IMR-90 (cell line): ENCODE results near the gene CPLX1. TPM values are rescaled to one million over a fixed set of nuclear protein-coding genes. Genes with fewer than 3 reads are reported as not detected.

ENCODE experiments used
- ATAC-seq: fragments of 200-7000 bp; cut with Tn5 transposase; 2 replicates; pipeline ENCODE4 v1.9.1; 2020; ENCODE audit warnings: low read depth, mild to moderate bottlenecking, moderate library complexity
- BruUV-seq: library from RNA; stranded (reverse); fragments of 400-500 nt; replicated peaks from 2 replicates; lab custom pipeline; 2021; lab: Mats Ljungman, UMichigan
- CTCF ChIA-PET: fragments of 300-600 bp; formaldehyde crosslinking; extraction: SDS; loops from one replicate; lab custom pipeline; 2021; ENCODE audit warnings: antibody characterized with exemption; lab: Yijun Ruan, JAX
- POLR2A ChIA-PET: fragments of 300-600 bp; sonication (Branson Sonifier 250); formaldehyde crosslinking; loops from one replicate; lab custom pipeline; 2022; ENCODE audit warnings: antibody characterized with exemption; ENCODE audit not compliant: unreplicated experiment; lab: Charles Lee
- DNase-seq: peaks from one replicate; pipeline ENCODE4 v3.0.0; 2013
- H2AFZ ChIP-seq: replicated peaks from 2 replicates; pipeline ENCODE3; 2013; ENCODE audit warnings: low read length, mild to moderate bottlenecking; ENCODE audit not compliant: poor library complexity
- H2AK5ac ChIP-seq: 2 replicates; pipeline ENCODE4 v1.6.1; 2013; ENCODE audit warnings: low read depth, low read length, inconsistent platforms
- H2AK9ac ChIP-seq: replicated peaks from 2 replicates; pipeline ENCODE3; 2013; ENCODE audit warnings: mild to moderate bottlenecking, low read depth, low read length, moderate library complexity; ENCODE audit not compliant: poor library complexity
- H2BK120ac ChIP-seq: 2 replicates; pipeline ENCODE4 v1.6.1; 2013; ENCODE audit warnings: low read depth, low read length, inconsistent platforms
- H2BK15ac ChIP-seq: 3 replicates; pipeline ENCODE4 v1.6.1; 2013; ENCODE audit warnings: low read depth, low read length, inconsistent platforms
- H2BK20ac ChIP-seq: 2 replicates; pipeline ENCODE4 v1.6.1; 2013; ENCODE audit warnings: low read depth, mild to moderate bottlenecking, inconsistent platforms, low read length, moderate library complexity
- H2BK5ac ChIP-seq: 2 replicates; pipeline ENCODE4 v1.6.1; 2013; ENCODE audit warnings: mild to moderate bottlenecking, low read depth, low read length, inconsistent platforms; ENCODE audit not compliant: poor library complexity, severe bottlenecking
- H3K14ac ChIP-seq: replicated peaks from 2 replicates; pipeline ENCODE4 v1.6.1; 2013; ENCODE audit warnings: low read depth, low read length, inconsistent platforms
- H3K18ac ChIP-seq: 2 replicates; pipeline ENCODE4 v1.6.1; 2013; ENCODE audit warnings: low read depth, low read length, control low read depth
- H3K23ac ChIP-seq: 2 replicates; pipeline ENCODE4 v1.6.1; 2013; ENCODE audit warnings: low read depth, low read length, inconsistent platforms
- H3K27ac ChIP-seq: 2 replicates; pipeline ENCODE4 v1.5.1; 2013; ENCODE audit warnings: mild to moderate bottlenecking, control low read depth, low read length; ENCODE audit not compliant: insufficient read depth
- H3K27me3 ChIP-seq: 2 replicates; pipeline ENCODE4 v1.6.1; 2013; ENCODE audit warnings: low read length; ENCODE audit not compliant: control insufficient read depth, insufficient read depth
- H3K36me3 ChIP-seq: 2 replicates; pipeline ENCODE4 v1.6.1; 2013; ENCODE audit warnings: low read length, mixed read lengths; ENCODE audit not compliant: control insufficient read depth, insufficient read depth
- H3K4ac ChIP-seq: 2 replicates; pipeline ENCODE4 v1.6.1; 2013; ENCODE audit warnings: low read depth, low read length, inconsistent platforms
- H3K4me1 ChIP-seq: 2 replicates; pipeline ENCODE4 v1.6.1; 2013; ENCODE audit warnings: low read length, mixed read lengths; ENCODE audit not compliant: control insufficient read depth, insufficient read depth
- H3K4me2 ChIP-seq: 2 replicates; pipeline ENCODE4 v1.6.1; 2013; ENCODE audit warnings: low read depth, mild to moderate bottlenecking, control low read depth, low read length, moderate library complexity
- H3K4me3 ChIP-seq: 2 replicates; pipeline ENCODE4 v1.5.1; 2013; ENCODE audit warnings: low read depth, mild to moderate bottlenecking, control low read depth, low read length, moderate library complexity; ENCODE audit not compliant: insufficient read depth
- H3K56ac ChIP-seq: 2 replicates; pipeline ENCODE4 v1.6.1; 2013; ENCODE audit warnings: low read length, inconsistent platforms; ENCODE audit not compliant: insufficient read depth; ENCODE audit errors: extremely low read depth
- H3K79me1 ChIP-seq, 2 experiments: 2 replicates each; pipeline ENCODE4 v1.6.1; 2013; ENCODE audit warnings: low read length in 2 of 2, inconsistent platforms in 1 of 2, low read depth in 1 of 2
- H3K9ac ChIP-seq: 2 replicates; pipeline ENCODE4 v1.6.1; 2013; ENCODE audit warnings: low read depth, low read length, control low read depth
- H3K9me1 ChIP-seq: 2 replicates; pipeline ENCODE4 v1.6.1; 2013; ENCODE audit warnings: low read length, inconsistent platforms; ENCODE audit not compliant: insufficient read depth
- H3K9me3 ChIP-seq: 2 replicates; pipeline ENCODE4 v1.6.1; 2013; ENCODE audit warnings: low read length; ENCODE audit not compliant: control insufficient read depth, insufficient read depth
- H4K20me1 ChIP-seq: 2 replicates; pipeline ENCODE4 v1.6.1; 2013; ENCODE audit warnings: low read length, inconsistent platforms; ENCODE audit not compliant: insufficient read depth
- H4K5ac ChIP-seq: 2 replicates; pipeline ENCODE4 v1.6.1; 2013; ENCODE audit warnings: mild to moderate bottlenecking, low read depth, low read length, control low read depth
- H4K8ac ChIP-seq, 2 experiments: 2 replicates each; pipeline ENCODE4 v1.6.1; 2013; ENCODE audit warnings: low read depth in 2 of 2, low read length in 2 of 2, control low read depth in 1 of 2, inconsistent platforms in 1 of 2
- H4K91ac ChIP-seq: 2 replicates; pipeline ENCODE4 v1.6.1; 2013; ENCODE audit warnings: low read depth, low read length, inconsistent platforms; ENCODE audit not compliant: insufficient read depth
- BHLHE40 ChIP-seq: fragments of 150-350 bp; IDR thresholded peaks from 2 replicates; pipeline ENCODE4 v1.6.1; 2016; ENCODE audit warnings: mild to moderate bottlenecking, low read depth, low read length
- CEBPB ChIP-seq: IDR thresholded peaks from 2 replicates; pipeline ENCODE4 v1.6.1; 2012; ENCODE audit warnings: low read depth, low read length, improper control_type of control experiment
- CHD1 ChIP-seq: IDR thresholded peaks from 2 replicates; pipeline ENCODE4 v1.6.1; 2012; ENCODE audit warnings: low read depth, low read length, improper control_type of control experiment
- CTCF ChIP-seq: conservative IDR thresholded peaks from 2 replicates; pipeline ENCODE4 v1.5.1; 2012; ENCODE audit warnings: mild to moderate bottlenecking, low read depth, low read length, improper control_type of control experiment
- ELK1 ChIP-seq: fragments of 150-350 bp; IDR thresholded peaks from 2 replicates; pipeline ENCODE4 v1.6.1; 2016; ENCODE audit warnings: low read depth, mild to moderate bottlenecking, low read length, moderate library complexity, borderline replicate concordance
- FOS ChIP-seq: fragments of 150-350 bp; IDR thresholded peaks from 2 replicates; pipeline ENCODE4 v1.6.1; 2016; ENCODE audit warnings: low read depth, low read length
- MAZ ChIP-seq: IDR thresholded peaks from 2 replicates; pipeline ENCODE4 v1.6.1; 2012; ENCODE audit warnings: low read depth, mild to moderate bottlenecking, low read length, improper control_type of control experiment, moderate library complexity, borderline replicate concordance
- MXI1 ChIP-seq: IDR thresholded peaks from 2 replicates; pipeline ENCODE4 v1.6.1; 2012; ENCODE audit warnings: low read depth, mild to moderate bottlenecking, low read length, moderate library complexity, borderline replicate concordance
- NFE2L2 ChIP-seq: fragments of 150-350 bp; IDR thresholded peaks from 2 replicates; pipeline ENCODE4 v1.6.1; 2016; ENCODE audit warnings: low read depth, mild to moderate bottlenecking, low read length
- POLR2A ChIP-seq: IDR thresholded peaks from 2 replicates; pipeline ENCODE4 v1.6.1; 2012; ENCODE audit warnings: mild to moderate bottlenecking, low read depth, low read length
- RCOR1 ChIP-seq: IDR thresholded peaks from 2 replicates; pipeline ENCODE4 v1.6.1; 2012; ENCODE audit warnings: mild to moderate bottlenecking, low read length, improper control_type of control experiment; ENCODE audit not compliant: insufficient replicate concordance
- RFX5 ChIP-seq: IDR thresholded peaks from 2 replicates; pipeline ENCODE4 v1.8.0; 2012; ENCODE audit warnings: low read depth, mild to moderate bottlenecking, low read length, moderate library complexity
- SMC3 ChIP-seq: fragments of 150-350 bp; IDR thresholded peaks from 2 replicates; pipeline ENCODE4 v1.6.1; 2016; ENCODE audit warnings: low read depth, mild to moderate bottlenecking, antibody characterized with exemption, low read length, moderate library complexity
- USF2 ChIP-seq: fragments of 150-350 bp; IDR thresholded peaks from 2 replicates; pipeline ENCODE4 v1.6.1; 2017; ENCODE audit warnings: mild to moderate bottlenecking, antibody characterized with exemption, low read length, low read depth
- WGBS, 2 experiments: methylation state at CpG; one replicate each; pipeline versions ENCODE4 v1.1.5 to v1.1.7; 2013; ENCODE audit warnings: missing lambda C conversion rate in 2 of 2; ENCODE audit not compliant: insufficient read length in 1 of 2; ENCODE audit errors: extremely low coverage in 2 of 2; 5-methylcytosine and 5-hydroxymethylcytosine counted together
- dilution Hi-C: fragments of 300-500 bp; cut with HindIII; formaldehyde crosslinking; loops from one replicate; pipeline ENCODE4 v1.14.3; 2018; ENCODE audit warnings: low sequenced_read_pairs; ENCODE audit not compliant: unreplicated experiment
- in situ Hi-C: fragments of 300-500 bp; cut with MboI; formaldehyde crosslinking; loops from 3 replicates; pipeline ENCODE4 v1.14.3; 2019; ENCODE audit warnings: low sequenced_read_pairs, inconsistent platforms, mixed read lengths
- intact Hi-C: fragments of 100-400 bp; cut with micrococcal nuclease; formaldehyde crosslinking; loops from 2 replicates; pipeline ENCODE4 v1.10.0; 2022
- polyA plus RNA-seq, 3 experiments: library from polyadenylated mRNA; depleted of rRNA; stranded (reverse); fragments of >200 nt; gene quantifications; 2 replicates each; pipeline ENCODE4 v1.2.3, GENCODE V29; 2012; ENCODE audit warnings: low replicate concordance in 1 of 3
- total RNA-seq: library from RNA; depleted of rRNA; stranded (reverse); fragments of >200 nt; gene quantifications from 2 replicates; pipeline ENCODE4 v1.2.3, GENCODE V29; 2012

The CPLX1 gene
- total and polyA plus RNA-seq, 2 of the 4 experiments (the other 2 are of a cell fraction), result 0.05 TPM; not detected in 1

- Histone ChIP-seq H3K4me3 (no peak overlapping the region), H2BK20ac (no peak overlapping the region), H2BK15ac (no peak overlapping the region), H2AFZ (no peak overlapping the region), H3K18ac (no peak overlapping the region), H4K8ac (no peak overlapping the region), H2BK5ac (no peak overlapping the region), H4K91ac (no peak overlapping the region), H2BK120ac (no peak overlapping the region), H2AK5ac (no peak overlapping the region), H3K9me1 (peaks cover 9% of the 10 kb centered on the region), H3K14ac (no peak overlapping the region), H4K20me1 (peaks cover 13% of the 10 kb centered on the region), H4K5ac (no peak overlapping the region), H2AK9ac (no peak overlapping the region), H3K27me3 (peaks cover 41% of the 10 kb centered on the region), H3K56ac (no peak overlapping the region), H3K23ac (no peak overlapping the region), H3K9ac (no peak overlapping the region), H3K79me1 (peaks cover 5 to 17% of the 10 kb centered on the region in 2 experiments; a peak in 3 of 4 replicates), H3K36me3 (peaks cover 6% of the 10 kb centered on the region), H3K27ac (no peak overlapping the region), H3K4me1 (peaks cover 5% of the 10 kb centered on the region), H3K4ac (no peak overlapping the region), H3K9me3 (no peaks in the 10 kb centered on the region), H3K4me2 (no peak overlapping the region)
- DNase-seq (no peak), ATAC-seq (no peak)
- in situ Hi-C loops (no loop called here), dilution Hi-C loops (no loop called here), intact Hi-C loops (loop anchor here (10.0 kb wide), 1 partner anchor 150 kb away; the partner anchor contains the start of genes GAK and TMEM175)
- WGBS, 2 experiments, result 53% methylated on average over 40 of the region's 57 CpGs; no CpG with 5 or more reads in 1 of the 2 experiments
- BruUV-seq, result no TSS peak
- ChIA-PET CTCF (no interaction called here), POLR2A (no interaction called here)
- TF ChIP-seq CHD1 (no peak), MAZ (no peak), ELK1 (no peak), SMC3 (no peak), CTCF (no peak), NFE2L2 (no peak), CEBPB (no peak), POLR2A (no peak), BHLHE40 (no peak), RCOR1 (no peak), USF2 (no peak), FOS (no peak), MXI1 (no peak), RFX5 (no peak)
Observed at GRCh38 chr4:784401-785331, 41.3 kb downstream of the CPLX1 start.
